GDM1 (cell line): ENCODE data around the gene PARP16.
"Not testable (repeated sequence)": the region's sequence is repeated elsewhere in the genome, so short reads cannot be mapped to it uniquely, and the experiment has no call there.

Source experiments
- DNase-seq: peaks from one replicate; lab custom pipeline; 2025; lab: John Stamatoyannopoulos, UW

Gene PARP16

GRCh38 chr15:65275728-65276126 is 11.0 kb downstream of the PARP16 start:
- no peak for DNase-seq

- DNase-seq: no peak
Observed at GRCh38 chr15:65275104-65275727, 11.5 kb downstream of the PARP16 start.

- peak; percentile 9 for DNase-seq
Observed at GRCh38 chr15:65270811-65271545, 15.7 kb downstream of the PARP16 start.

GRCh38 chr15:65268411-65268810 is 18.3 kb downstream of the PARP16 start:
- no peak for DNase-seq

GRCh38 chr15:65266469-65266868 is 20.2 kb downstream of the PARP16 start:
- no peak for DNase-seq

- DNase-seq: no peak
Observed at GRCh38 chr15:65264863-65265430, 21.7 kb downstream of the PARP16 start.

GRCh38 chr15:65263313-65263712 is 23.4 kb downstream of the PARP16 start:
- no peak for DNase-seq

GRCh38 chr15:65260968-65261367 is 25.7 kb downstream of the PARP16 start:
- no peak for DNase-seq

GRCh38 chr15:65259367-65259797 is 27.3 kb downstream of the PARP16 start:
- DNase-seq: no peak

- DNase-seq: no peak
Observed at GRCh38 chr15:65258375-65259262, 28.1 kb downstream of the PARP16 start.

GRCh38 chr15:65255486-65256140 is 31.1 kb downstream of the PARP16 start:
- no peak for DNase-seq

- no peak for DNase-seq
Observed at GRCh38 chr15:65254758-65255157, 31.9 kb downstream of the PARP16 start.

GRCh38 chr15:65254356-65254755 is 32.3 kb downstream of the PARP16 start:
- DNase-seq: no peak

- DNase-seq: no peak
Observed at GRCh38 chr15:65249641-65250040, 37.0 kb downstream of the PARP16 start.

- DNase-seq: no peak
Observed at GRCh38 chr15:65248511-65249255, 38.0 kb downstream of the PARP16 start.

GRCh38 chr15:65246939-65247338 is 39.7 kb downstream of the PARP16 start:
- DNase-seq: no peak

- DNase-seq: no peak
Observed at GRCh38 chr15:65246026-65246714, 40.5 kb downstream of the PARP16 start.

- DNase-seq: no peak
Observed at GRCh38 chr15:65245096-65245856, 41.4 kb downstream of the PARP16 start.

- no peak for DNase-seq
Observed at GRCh38 chr15:65244638-65245037, 42.0 kb downstream of the PARP16 start.

GRCh38 chr15:65236443-65236842 is 50.2 kb downstream of the PARP16 start:
- not testable (repeated sequence) for DNase-seq
